ENCODE measurements around the gene PARP8.
"Not testable (repeated sequence)": the region's sequence is repeated elsewhere in the genome, so short reads cannot be mapped to it uniquely, and the experiment has no call there.

The PARP8 gene

DNA sequence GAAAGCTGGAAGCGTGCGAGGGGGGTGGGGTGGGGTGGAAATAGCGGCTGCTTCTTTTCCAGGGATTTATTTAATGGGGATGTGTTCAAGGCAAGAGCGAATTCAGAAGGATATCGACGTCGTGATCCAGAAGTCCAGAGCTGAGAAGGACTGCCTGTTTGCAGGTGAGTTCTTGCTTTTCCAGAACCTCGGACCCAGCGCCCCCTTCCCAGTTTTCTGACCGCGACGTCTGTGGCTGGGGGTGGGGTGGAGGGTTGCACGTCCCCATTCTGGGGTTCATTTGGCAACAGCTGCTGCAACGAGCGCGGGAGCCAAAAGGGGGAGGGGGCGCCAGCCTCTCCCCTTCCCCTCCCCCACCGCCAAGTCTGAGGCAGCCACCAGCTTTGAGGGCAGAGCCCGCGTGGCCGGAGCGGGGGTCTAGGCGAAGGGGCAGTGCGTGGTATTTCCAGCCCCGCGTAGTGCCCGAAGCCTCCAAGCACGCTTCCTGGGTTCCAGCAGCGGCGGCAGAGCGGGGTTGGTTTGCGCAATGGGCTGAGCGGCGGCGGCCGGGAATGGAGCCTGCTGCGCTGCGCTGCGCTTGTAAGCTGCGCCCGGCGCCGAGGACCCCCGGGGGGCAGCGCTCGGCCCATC lies 701 bp downstream of the PARP8 start:
- peak overlapping the region; percentile 87 for H3K4me3 ChIP-seq (ENCODE audit: low read depth, low read length)
- TF ChIP-seq, protein P1, sequence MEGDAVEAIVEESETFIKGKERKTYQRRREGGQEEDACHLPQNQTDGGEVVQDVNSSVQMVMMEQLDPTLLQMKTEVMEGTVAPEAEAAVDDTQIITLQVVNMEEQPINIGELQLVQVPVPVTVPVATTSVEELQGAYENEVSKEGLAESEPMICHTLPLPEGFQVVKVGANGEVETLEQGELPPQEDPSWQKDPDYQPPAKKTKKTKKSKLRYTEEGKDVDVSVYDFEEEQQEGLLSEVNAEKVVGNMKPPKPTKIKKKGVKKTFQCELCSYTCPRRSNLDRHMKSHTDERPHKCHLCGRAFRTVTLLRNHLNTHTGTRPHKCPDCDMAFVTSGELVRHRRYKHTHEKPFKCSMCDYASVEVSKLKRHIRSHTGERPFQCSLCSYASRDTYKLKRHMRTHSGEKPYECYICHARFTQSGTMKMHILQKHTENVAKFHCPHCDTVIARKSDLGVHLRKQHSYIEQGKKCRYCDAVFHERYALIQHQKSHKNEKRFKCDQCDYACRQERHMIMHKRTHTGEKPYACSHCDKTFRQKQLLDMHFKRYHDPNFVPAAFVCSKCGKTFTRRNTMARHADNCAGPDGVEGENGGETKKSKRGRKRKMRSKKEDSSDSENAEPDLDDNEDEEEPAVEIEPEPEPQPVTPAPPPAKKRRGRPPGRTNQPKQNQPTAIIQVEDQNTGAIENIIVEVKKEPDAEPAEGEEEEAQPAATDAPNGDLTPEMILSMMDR (IDR thresholded peaks at IDR 0.05; ENCODE audit: low read depth, low read length), result no peak

DNA sequence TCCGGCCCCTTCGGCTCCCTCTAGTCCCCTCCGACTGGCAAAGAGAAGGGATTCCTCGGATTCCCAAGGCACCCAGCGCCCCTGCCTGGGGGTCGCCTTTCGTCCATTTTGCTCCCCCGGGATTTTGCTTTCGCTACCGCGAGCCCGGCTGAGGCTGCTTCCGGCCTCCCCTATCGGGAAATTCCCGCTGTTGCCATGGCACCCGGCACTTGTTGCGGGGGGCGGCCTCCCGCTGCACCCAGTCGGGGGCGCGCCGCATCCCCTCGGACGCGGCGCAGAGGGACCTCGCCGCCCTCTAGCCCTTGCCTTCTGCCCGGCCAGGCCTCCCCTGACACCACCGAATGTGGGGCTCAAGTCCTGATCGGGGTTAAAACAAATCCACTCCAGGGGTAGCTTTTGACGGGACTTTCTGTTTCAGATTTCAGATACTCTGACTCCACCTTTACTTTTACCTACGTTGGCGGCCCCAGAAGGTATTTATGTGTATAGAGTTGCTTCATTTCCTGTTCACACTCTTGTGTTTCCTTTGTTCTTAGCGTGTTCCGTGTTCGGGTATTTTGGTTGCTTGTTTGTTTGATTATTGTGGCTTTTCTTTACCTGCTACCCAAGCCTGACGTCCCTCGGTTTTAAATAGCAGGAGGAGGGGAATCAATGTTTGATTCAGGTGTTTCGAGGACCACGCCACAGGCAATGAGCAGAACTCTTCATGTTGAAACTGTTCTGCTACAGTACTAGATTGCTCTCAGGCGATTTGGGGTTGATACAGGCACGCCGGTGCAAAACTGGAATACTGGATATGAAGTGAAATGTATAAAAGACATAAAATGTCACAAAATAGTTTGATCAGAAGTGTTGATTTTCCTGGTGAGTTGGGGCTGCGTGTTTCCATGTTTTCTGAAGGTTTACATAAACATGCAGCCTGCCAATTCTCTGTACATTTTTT lies 1.5 kb downstream of the PARP8 start:
- TF ChIP-seq, protein P1 (IDR thresholded peaks at IDR 0.05; ENCODE audit: low read depth, low read length), result no peak
- peak overlapping the region; percentile 87 for H3K4me3 ChIP-seq (ENCODE audit: low read depth, low read length)

DNA sequence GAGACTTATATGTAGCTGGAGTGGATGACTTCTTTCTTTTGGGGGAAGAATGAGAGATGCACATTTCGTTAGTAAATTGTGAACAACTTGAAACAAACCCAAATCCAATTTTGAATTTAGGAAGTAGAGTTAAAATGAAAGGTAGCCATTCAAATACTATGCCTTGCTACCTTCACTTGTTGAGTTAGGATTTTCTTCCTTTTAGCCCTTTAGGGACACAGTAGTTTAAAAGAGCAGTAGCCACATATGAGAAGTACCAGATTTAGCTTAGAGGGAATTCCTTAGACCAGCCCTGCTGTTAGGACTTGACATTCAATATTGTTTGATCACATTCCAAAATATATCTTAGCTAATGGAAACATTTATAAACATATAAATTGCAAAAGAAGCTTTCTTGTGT lies 2.2 kb downstream of the PARP8 start:
- H3K4me3 ChIP-seq (ENCODE audit: low read depth, low read length), result peak overlapping the region; percentile 87

DNA sequence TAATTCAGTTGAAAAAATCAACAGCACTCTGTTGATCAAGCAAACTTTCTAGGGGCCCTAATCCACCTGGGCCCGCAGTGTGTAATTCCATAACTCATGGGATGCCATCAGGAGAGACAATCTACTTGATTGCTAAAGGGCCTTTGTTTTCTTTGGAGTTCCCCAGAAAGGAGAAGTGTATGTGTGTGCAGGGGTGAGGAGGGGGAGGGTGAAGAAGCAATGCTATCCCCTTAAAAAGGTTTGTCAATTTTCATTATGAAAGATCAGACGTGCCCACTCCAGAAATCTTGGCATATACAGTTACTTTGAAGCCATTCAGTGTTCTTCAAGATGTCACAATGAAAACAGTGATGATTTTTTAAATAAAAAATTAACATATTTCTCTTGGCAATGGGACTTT lies 6.2 kb downstream of the PARP8 start:
- H3K4me3 ChIP-seq (ENCODE audit: low read depth, low read length), result no peak overlapping the region
- TF ChIP-seq, protein P1 (IDR thresholded peaks at IDR 0.05; ENCODE audit: low read depth, low read length), result no peak

DNA sequence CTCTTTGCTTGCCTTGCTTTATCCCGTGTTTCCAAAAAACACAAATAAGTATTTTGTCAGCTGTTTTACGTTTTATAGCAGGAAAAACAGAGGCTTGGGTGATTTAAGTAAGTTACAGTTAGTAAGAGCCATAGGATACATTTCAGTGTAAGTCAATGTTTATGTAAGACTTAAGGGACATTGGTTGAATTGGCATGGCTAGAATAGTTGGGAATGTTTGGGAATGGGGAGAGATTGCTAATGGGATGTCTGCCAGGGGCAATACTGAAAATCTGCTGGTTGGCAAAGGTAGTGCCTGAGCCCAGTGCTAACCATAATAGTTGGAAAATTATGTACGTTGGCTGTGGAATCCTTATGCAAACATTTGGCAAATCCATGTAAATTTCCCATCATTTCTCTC lies 7.0 kb downstream of the PARP8 start:
- not testable (repeated sequence) for H3K4me3 ChIP-seq (ENCODE audit: low read depth, low read length)

DNA sequence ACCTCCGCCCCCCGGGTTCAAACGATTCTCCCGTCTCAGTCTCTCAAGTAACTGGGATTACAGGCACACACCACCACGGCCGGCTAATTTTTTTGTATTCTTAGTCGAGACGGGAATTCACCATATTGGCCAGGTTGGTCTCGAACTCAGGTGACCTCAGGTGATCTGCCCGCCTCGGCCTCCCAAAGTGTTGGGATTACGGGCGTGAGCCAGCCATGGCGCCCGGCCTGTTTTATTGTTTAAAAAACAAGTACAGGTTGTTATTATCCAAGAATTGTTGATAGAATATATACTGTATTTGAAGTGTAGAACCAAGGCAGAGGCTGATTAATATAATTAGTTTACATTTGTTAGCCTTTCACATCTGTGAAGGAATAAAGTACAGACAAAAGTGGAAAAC lies 8.9 kb downstream of the PARP8 start:
- H3K4me3 ChIP-seq (ENCODE audit: low read depth, low read length), result no peak overlapping the region
- TF ChIP-seq, protein P1 (IDR thresholded peaks at IDR 0.05; ENCODE audit: low read depth, low read length), result no peak

DNA sequence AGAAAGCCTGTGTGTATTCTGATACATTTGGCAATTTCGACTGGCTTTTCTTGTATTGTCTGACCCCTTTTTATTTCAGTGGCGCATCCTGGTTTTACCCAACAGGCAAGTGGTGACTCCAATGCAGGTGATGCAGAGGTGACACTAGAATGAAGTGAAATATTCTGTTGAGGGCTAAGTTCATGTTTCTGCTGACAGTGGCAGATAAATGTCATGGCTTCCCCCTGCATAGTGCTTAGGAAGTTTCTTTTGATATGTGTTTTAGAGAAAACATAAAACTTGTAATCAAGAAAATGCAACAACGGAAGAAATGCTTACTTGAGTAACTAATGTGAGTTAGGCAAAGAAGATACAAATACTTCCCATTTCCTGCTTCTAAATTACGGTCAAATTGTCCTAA lies 13.1 kb downstream of the PARP8 start:
- H3K4me3 ChIP-seq (ENCODE audit: low read depth, low read length), result not testable (repeated sequence)

DNA sequence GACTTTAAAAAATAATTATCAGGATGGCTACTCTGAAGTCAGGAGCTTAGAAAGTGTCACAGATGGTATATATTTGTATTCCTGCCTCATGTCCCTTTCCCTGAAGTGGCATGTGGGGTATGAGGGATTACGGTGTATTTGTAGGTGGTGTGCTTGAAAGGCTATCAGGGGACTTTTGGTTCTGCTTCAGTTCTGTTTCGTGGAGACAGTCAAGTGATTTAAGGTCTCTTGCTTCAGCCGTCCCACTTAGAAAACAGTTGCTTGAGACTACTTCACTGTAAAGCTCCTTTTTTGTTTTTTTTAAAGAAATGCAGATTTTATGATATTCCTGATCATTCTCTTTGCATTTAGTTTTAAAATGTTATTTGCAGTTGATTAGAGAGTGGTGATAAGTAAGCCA lies 18.3 kb downstream of the PARP8 start:
- H3K4me3 ChIP-seq (ENCODE audit: low read depth, low read length), result no peak overlapping the region
- TF ChIP-seq, protein P1 (IDR thresholded peaks at IDR 0.05; ENCODE audit: low read depth, low read length), result no peak

DNA sequence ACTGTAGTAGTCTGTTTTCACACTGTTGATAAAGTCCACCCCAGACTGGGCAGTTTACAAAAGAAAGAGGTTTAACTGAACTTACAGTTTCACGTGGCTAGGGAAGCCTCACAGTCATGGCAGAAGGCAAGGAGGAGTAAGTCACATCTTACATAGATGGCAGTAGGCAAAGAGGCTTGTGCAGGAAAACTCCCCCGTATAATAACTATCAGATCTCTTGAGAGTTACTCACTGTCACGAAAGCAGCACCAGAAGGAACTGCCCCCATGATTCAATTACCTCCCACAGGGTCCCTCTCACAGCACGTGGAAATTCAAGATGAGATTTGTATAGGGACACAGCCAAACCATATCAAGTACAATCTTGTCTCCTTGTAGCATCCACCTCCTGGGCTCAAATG lies 21.1 kb downstream of the PARP8 start:
- H3K4me3 ChIP-seq (ENCODE audit: low read depth, low read length), result no peak overlapping the region
- TF ChIP-seq, protein P1 (IDR thresholded peaks at IDR 0.05; ENCODE audit: low read depth, low read length), result no peak
